Measurements from ENCODE around the gene CYB5A. TPM values are rescaled to one million over a fixed set of nuclear protein-coding genes. Genes with fewer than 3 reads are reported as not detected.

The CYB5A gene
- total and polyA plus RNA-seq, 9 of the 15 experiments (the other 6 are each of a cell fraction or from before 2014, with no cell fraction given): 11.9 to 22.6 (median 14.1) TPM

DNA sequence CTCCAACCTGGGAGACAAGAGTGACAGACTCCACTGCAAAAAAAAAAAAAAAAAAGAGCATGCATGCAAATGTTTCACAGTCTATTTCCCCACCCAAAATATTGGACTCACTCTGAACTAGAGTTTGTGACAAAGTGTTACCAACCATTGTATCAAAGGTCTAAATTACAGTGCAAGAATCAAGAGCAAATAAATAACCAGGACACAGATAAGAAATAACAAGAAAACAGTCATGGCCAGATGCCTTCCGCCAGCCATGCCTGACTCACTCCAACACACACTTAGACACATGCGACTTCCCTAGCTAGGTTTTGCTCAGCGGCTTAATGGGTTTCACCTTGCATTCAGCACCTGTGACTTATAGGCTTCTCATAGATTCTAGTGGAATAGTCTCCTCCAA, 62.8 kb downstream of the CYB5A start (continued):
- TF ChIP-seq PTTG1 (tag; IDR thresholded peaks at IDR 0.05; ENCODE audit: low read depth) (no peak), STAT5A (IDR thresholded peaks at IDR 0.05; ENCODE audit: borderline replicate concordance, low read length) (no peak), ASH1L (IDR thresholded peaks at IDR 0.05; ENCODE audit: borderline replicate concordance, low read depth, partially characterized antibody) (no peak), FOS (IDR thresholded peaks at IDR 0.05; ENCODE audit: extremely low read depth, insufficient read length) (no peak), ZNF311 (CRISPR knock-in tag; IDR thresholded peaks at IDR 0.05) (no peak)

GRCh38 chr18:74228312-74228711, 63.5 kb downstream of the CYB5A start:
- WGBS (ENCODE audit: insufficient coverage, low coverage, missing lambda C conversion rate): 15% methylated on average over 5 of the region's 5 CpGs
- in situ Hi-C loops (cut with MboI) (no loop called here), intact Hi-C loops (cut with micrococcal nuclease) (no loop called here)
- FAIRE-seq: no peak
- H3K9me3 ChIP-seq (replicated peaks; ENCODE audit: control insufficient read depth, insufficient read depth, low read depth, low read length): no peaks in the 10 kb centered on the region
- no peak overlapping the region for H3K9ac ChIP-seq (ENCODE audit: insufficient read depth in 1 of 2, low read depth in 2 of 2, low read length in 2 of 2)
- no peaks in the 10 kb centered on the region for H4K20me1 ChIP-seq (replicated peaks; ENCODE audit: control insufficient read depth, insufficient read depth, low read length)
- no peak for DNase-seq (ENCODE audit: extremely low read depth in 1 of 4, low spot score in 3 of 4)
- H3K4me1 ChIP-seq (replicated peaks in 1 of 2; ENCODE audit: control insufficient read depth in 2 of 2, insufficient read depth in 2 of 2, low read length in 2 of 2): peaks cover 0 to 8% of the 10 kb centered on the region in 2 experiments; a peak in 2 of 5 replicates
- H3K27me3 ChIP-seq (ENCODE audit: control insufficient read depth in 2 of 2, insufficient read depth in 2 of 2, low read length in 2 of 2): peaks cover 0 to 7% of the 10 kb centered on the region in 2 experiments; a peak in 2 of 5 replicates
- no peak overlapping the region for H3K4me2 ChIP-seq (ENCODE audit: insufficient read depth, low read length)
- no peaks in the 10 kb centered on the region for H3K79me2 ChIP-seq (ENCODE audit: control insufficient read depth, insufficient read depth, low read length)
- H3K4me3 ChIP-seq: no peak overlapping the region
- no peak for ATAC-seq
- ChIA-PET CTCF (ENCODE audit: low intra/inter-chr PET ratio) (no interaction called here), POLR2A (no interaction called here)
- no peak overlapping the region for H2AFZ ChIP-seq (ENCODE audit: low read depth, low read length)
- H3K36me3 ChIP-seq (ENCODE audit: control insufficient read depth, insufficient read depth, low read length): no peaks in the 10 kb centered on the region
- H3K9me1 ChIP-seq (ENCODE audit: control insufficient read depth, insufficient read depth, low read length): no peaks in the 10 kb centered on the region
- BruUV-seq (replicated peaks): no TSS peak
- H3K27ac ChIP-seq (ENCODE audit: extremely low read depth, low read depth, low read length): no peak overlapping the region
- no peak for TF ChIP-seq HSF4 (CRISPR knock-in tag; IDR thresholded peaks at IDR 0.05; ENCODE audit: borderline replicate concordance)
- TF ChIP-seq NBN (IDR thresholded peaks at IDR 0.05; ENCODE audit: low read depth): no peak
- no peak for TF ChIP-seq DLX4 (CRISPR knock-in tag; IDR thresholded peaks at IDR 0.05)
- TF ChIP-seq, protein P1, sequence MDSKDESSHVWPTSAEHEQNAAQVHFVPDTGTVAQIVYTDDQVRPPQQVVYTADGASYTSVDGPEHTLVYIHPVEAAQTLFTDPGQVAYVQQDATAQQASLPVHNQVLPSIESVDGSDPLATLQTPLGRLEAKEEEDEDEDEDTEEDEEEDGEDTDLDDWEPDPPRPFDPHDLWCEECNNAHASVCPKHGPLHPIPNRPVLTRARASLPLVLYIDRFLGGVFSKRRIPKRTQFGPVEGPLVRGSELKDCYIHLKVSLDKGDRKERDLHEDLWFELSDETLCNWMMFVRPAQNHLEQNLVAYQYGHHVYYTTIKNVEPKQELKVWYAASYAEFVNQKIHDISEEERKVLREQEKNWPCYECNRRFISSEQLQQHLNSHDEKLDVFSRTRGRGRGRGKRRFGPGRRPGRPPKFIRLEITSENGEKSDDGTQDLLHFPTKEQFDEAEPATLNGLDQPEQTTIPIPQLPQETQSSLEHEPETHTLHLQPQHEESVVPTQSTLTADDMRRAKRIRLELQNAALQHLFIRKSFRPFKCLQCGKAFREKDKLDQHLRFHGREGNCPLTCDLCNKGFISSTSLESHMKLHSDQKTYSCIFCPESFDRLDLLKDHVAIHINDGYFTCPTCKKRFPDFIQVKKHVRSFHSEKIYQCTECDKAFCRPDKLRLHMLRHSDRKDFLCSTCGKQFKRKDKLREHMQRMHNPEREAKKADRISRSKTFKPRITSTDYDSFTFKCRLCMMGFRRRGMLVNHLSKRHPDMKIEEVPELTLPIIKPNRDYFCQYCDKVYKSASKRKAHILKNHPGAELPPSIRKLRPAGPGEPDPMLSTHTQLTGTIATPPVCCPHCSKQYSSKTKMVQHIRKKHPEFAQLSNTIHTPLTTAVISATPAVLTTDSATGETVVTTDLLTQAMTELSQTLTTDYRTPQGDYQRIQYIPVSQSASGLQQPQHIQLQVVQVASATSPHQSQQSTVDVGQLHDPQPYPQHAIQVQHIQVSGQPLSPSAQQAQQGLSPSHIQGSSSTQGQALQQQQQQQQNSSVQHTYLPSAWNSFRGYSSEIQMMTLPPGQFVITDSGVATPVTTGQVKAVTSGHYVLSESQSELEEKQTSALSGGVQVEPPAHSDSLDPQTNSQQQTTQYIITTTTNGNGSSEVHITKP (IDR thresholded peaks at IDR 0.05; ENCODE audit: partially characterized antibody): no peak
- TF ChIP-seq JUN (IDR thresholded peaks at IDR 0.05; ENCODE audit: borderline replicate concordance, low read depth, low read length): no peak
- no peak for TF ChIP-seq JUN (CRISPR knock-in tag; IDR thresholded peaks at IDR 0.05; ENCODE audit: borderline replicate concordance)
- no peak for TF ChIP-seq NUFIP1 (IDR thresholded peaks at IDR 0.05; ENCODE audit: partially characterized antibody)
- no peak for TF ChIP-seq ZFP36 (IDR thresholded peaks at IDR 0.05; ENCODE audit: low read depth, low read length, partially characterized antibody)
- no peak for TF ChIP-seq RBM14 (IDR thresholded peaks at IDR 0.05; ENCODE audit: borderline replicate concordance, insufficient read depth, low read depth, low read length)
- TF ChIP-seq, protein P2, sequence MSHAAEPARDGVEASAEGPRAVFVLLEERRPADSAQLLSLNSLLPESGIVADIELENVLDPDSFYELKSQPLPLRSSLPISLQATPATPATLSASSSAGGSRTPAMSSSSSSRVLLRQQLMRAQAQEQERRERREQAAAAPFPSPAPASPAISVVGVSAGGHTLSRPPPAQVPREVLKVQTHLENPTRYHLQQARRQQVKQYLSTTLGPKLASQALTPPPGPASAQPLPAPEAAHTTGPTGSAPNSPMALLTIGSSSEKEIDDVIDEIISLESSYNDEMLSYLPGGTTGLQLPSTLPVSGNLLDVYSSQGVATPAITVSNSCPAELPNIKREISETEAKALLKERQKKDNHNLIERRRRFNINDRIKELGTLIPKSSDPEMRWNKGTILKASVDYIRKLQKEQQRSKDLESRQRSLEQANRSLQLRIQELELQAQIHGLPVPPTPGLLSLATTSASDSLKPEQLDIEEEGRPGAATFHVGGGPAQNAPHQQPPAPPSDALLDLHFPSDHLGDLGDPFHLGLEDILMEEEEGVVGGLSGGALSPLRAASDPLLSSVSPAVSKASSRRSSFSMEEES (CRISPR knock-in tag; IDR thresholded peaks at IDR 0.05): no peak
- TF ChIP-seq GABPA (tag; conservative IDR thresholded peaks at IDR 0.05; ENCODE audit: low read depth): no peak
- no peak for TF ChIP-seq MEIS2 (IDR thresholded peaks at IDR 0.05; ENCODE audit: partially characterized antibody)
